CD4-positive, alpha-beta T cell treated with Interleukin-2 at 100 ng/mL for 4 hours (primary cell): ENCODE results near the gene MUC2.

Experiments
- DNase-seq: peaks from one replicate; pipeline ENCODE4 v3.0.0-alpha.2; 2020; ENCODE audit warnings: low spot score

The MUC2 gene

DNA sequence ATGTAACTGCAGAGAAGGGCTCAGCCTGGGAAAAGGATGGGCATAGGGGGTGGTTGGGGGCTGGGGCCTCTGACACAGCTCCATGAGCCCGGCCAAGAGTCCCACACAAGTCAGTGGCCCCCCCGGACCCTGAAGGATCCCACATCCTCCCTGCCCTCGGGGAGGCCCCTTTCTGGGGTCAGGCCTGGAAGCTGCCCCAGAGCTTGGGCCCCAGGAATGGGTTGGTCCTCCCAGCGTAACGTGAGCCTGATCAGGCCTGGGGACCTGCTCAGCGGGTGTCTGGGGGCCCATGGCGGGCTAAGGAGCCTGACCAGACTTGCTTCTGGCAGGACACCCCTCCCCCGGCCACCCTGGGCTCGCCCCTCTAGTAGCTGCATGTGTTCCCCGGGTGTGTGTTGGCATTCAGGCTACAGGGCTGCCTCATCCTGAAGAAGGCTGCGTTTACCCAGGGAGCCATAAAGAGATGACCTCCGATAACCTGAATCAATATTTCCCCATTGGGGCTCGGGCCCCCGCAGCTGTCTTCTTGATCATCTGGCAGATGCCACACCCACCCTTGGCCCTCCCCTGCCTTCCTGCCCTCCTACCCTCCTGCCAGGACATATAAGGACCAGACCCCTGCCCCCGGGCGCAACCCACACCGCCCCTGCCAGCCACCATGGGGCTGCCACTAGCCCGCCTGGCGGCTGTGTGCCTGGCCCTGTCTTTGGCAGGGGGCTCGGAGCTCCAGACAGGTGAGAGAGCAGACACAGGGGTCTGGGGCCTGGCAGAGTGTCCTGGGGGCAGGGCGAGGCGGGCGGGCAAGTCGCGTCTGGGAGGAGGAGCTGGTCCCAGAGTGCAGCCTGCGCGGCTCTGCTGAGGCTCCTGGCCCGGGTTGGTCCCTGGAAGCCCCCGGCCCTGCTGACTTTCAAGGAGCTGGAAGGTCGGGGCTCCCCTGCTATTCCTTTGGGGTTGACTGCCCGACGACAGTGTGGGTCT lies at the start of gene MUC2:
MUC2 (plus strand) TSS at position 631 of the 978 bp plus-strand sequence.
- DNase-seq: no peak

DNA sequence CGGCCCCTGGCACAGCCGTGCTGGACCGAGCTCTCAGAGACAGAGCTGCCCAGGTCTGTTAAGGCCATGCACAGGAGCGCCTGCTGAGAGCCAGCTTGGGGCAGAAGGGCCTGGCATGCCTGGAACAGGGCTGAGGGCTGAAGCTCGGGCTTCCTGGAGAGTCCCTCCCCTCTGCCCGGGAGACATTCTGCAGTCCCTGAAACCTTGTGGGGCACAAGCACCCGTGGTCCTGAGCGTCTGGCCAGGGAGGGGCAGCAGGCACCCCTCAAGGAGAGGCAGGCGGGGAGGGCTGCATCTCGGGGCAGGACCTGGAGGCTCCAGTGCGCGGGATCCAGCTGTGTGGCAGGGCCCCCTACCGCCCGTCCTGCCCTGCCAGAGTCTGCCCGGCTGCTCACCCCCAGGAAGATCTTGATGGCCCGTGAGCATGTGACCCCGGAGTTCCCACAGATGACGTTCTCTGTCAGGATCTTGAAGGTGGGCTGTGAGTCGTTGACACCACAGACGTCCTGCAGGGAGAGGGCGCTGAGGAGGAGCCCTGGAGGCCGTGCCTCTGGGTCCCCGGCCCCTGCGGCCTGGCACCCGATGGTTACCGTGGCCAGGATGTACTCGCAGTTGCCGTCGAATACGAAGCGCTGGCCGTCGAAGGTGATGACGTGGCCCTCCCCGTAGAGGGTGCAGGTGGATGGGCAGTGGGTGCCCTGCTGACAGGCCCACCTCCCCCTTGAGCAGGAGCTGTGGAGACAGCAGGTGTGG lies 49.1 kb upstream of the MUC2 start:
- no peak for DNase-seq

DNA sequence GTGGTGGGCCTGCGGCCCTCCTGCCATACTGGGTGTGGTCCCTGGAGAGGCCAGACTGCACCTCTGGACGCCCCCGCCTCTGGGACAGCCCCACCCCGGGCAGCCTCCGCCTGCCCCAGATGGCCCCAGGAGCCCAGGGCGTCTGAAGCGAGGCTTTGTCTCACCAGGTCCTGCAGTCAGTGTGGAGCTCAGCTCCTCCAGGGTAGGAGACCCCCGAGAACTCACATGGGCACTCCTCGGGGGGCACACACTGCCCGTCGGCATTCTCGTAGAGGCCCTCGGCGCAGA lies 48.6 kb upstream of the MUC2 start:
- DNase-seq: no peak

DNA sequence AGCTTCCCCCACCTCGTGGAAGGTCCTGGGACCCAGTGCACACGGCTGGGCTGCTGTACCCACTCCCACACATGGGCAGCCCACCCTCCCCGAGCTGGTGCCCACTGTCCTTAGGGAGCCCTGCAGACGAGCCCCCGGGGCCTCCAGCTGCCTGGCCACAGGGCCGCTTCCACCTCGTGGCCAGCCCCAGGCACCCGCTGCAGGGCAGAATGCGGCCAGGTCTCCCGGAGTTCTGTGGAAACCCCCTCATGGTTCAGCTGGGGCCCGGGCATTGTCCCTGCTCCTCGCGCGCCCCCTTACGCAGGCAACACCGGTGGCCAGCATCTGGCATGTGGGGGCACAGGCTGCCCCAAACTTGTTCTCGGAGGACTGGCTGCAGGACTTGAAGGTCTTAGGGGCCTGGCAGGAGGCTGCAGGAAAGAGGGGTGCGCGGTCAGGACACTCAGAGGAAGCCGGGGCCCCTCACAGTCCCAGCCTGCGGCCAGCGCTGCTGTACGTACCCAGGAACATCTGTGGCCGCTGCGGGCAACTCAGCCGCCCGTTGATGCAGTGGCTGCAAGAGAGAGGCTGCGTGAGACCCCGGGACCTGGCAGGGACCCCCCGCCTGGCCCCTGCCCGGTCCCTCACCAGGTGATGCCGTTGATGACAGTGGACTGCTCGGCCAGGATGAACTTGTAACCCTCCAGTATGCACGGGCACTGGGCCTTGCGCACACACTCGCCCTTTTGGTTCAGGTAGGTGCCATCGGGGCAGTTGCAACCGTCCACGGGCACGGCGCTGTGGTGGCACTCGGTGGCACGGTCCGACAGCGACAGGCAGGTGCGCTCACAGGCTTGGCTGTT lies 47.8 kb upstream of the MUC2 start:
- DNase-seq: no peak

DNA sequence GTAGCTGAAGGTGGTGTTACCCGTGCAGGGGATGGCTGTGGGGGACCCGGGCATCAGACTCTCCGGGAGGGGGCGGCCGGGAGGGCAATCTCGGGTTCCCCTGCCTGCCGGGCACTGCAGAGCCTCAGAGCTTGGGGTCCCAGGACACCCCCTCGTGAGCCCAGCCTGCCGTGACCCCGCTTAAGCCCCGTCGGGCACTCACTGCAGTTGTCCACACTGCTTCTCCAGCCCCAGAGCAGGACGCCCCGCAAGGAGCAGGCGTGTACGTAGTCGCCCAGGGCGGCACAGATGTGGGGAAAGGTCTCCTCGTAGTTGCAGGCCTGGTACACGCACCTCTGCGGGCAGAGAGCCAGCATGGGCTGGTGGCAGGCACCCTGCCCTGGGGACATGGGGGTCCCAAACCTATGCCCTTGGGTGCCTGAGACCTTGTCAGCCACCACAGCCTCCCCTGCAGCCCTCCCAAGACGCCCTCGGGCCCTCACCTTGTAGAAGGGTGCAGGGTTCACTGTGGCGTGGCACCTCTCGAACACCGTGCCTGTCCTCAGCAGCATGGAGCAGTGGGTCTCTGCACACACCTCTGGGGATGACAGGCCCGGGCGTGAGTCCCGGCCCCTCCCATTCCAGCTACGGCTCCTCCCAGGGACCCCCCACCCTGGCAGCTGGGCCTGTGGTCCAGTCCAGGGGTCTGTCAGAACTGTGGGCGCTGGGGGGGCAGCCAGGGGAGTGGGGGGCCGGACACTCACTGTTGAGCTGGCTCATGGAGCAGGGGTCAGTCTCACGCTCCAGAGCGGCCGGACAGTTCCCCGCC lies 47.0 kb upstream of the MUC2 start:
- no peak for DNase-seq

DNA sequence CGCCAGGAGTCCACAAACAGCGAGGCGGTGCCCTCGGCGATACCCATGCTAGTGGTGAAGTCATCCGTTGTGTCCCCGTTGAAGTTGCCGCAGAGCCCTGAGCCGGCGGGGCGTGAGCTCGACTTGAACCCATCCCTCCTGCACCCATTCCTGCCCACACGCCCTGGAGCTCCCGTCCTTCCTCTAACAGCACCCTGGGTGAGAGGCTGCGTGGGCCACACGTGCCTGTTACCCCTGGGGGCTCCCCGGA lies 46.5 kb upstream of the MUC2 start:
- no peak for DNase-seq

DNA sequence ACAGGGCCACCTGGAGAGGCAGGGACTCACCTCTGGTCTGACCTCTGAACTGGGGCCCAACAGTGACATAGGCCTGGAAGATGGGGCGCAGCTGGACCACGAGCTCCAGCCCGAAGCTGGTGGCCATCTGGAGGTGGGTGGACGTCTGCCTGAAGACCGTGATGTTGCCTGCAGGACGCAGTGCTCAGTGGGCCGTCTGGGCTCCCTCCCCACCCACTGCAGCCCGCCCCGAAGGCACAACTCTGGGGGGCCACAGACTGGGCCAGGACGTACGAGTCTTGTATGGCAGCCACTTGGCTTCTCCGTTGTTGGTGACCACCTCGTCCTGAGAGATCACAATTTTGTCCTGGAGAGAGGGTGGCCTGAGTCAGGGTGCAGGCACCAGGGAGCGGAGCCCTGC lies 46.1 kb upstream of the MUC2 start:
- DNase-seq: no peak

DNA sequence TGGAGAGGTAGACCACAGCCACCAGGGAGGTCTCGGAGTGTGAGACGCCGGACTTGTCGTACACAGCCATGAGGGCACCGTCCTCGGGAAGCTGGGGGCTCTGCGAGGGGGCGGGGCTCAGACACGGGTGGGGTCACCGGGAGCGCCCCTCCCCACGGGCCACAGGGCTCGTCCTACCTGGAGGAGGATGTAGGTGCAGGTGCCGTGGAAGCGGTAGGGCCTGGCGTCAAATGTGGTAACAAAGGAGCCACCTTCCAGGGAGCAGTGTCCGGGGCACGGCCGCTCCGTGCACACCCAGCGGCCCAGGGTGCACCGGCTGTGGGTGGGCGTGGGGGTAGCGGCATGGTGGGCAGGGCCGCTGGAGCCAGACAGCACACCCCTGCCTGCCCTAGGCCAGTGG lies 45.6 kb upstream of the MUC2 start:
- DNase-seq: no peak

DNA sequence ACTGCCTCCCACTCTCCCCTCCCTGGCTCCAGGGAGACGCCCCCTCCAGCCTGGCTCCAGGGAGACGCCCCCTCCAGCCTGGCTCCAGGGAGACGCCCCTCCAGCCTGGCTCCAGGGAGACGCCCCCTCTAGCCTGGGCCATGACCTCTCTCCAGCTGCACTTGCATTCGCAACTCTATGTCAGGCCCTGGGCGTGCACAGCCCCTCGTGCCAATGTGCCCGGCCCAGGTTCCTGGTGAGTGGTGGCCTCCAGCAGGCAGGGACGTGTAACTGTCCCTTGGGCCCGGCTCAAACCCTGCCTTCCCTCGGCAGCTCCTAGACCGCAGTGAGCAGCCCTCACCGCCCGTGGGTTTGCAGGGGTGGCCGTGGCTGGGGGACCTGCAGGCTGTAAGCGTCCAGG lies 45.0 kb upstream of the MUC2 start:
- no peak for DNase-seq

DNA sequence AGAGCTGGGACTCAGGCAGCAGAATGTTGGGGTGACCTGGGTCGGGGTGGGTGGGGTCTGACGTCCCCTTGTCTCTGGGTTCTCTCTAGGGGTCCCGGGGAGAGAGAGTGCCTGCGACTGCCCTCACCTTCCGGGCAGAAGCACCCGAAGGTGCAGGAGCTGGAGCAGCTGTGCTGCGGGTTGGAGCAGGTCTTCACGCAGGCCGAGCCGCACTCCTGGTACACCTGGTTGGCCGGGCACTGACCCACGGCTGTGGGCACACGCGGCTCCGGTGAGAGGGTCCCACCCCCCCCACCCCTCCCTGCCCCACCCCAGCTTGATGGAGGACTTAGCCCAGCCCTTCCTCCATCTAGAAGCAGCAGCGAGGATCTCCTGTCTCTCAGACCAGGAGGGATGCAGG lies 44.6 kb upstream of the MUC2 start:
- no peak for DNase-seq

DNA sequence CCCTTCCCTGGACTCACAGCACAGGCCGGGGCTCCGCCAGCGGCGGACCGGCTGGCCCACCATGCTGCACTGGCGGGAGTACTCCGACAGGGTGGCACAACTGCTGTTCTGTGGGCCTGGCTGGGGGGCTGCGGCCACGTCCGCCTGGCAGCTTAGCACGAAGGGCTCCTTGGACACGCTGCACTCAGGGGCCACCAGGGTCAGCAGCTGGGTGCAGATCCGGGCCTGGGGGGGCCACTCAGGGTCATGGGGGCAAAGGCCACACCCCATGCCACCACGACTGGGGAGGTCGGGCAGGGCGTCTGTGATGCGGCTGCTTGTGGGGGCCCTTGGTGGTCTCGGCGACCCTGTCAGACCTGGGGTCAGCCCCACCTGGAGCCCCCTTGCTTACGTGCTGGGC lies 44.1 kb upstream of the MUC2 start:
- no peak for DNase-seq

DNA sequence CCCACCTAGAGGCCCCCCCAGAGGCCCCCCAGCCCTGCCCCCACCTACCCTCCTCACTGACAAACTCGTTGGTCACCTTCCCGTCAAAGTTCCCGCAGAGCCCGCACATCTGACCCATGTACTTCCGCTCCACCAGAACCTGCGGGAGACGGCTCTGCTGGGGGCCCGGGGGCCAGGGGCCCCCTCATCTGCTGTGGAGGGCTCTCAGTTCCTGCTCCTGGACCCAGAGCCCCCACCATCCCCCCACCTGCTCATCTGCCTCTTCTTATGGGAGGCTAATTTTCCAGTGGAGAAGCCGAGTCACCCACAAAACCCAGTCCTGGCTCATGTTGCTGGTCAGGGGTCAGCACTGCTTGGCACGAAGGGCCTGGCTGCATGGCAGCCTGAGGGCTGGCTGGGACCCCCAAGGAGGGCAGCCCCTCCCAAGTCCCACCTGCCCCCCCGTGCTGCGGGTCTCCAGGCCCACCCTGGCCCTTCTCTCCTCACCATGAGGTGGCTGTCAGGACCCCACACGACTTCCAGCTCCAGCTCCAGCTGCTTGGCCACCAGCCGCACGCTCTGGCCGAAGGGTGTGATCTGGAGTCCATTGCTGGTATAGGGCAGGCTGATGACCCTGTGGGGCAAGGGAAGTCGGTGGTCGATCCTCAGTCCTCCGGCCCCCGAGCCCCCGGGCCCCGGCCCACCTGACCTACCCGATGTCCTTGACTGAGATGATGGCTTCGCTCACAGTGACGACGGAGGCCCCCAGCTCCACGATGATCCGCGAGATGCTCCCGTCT lies 43.4 kb upstream of the MUC2 start:
- DNase-seq: no peak

DNA sequence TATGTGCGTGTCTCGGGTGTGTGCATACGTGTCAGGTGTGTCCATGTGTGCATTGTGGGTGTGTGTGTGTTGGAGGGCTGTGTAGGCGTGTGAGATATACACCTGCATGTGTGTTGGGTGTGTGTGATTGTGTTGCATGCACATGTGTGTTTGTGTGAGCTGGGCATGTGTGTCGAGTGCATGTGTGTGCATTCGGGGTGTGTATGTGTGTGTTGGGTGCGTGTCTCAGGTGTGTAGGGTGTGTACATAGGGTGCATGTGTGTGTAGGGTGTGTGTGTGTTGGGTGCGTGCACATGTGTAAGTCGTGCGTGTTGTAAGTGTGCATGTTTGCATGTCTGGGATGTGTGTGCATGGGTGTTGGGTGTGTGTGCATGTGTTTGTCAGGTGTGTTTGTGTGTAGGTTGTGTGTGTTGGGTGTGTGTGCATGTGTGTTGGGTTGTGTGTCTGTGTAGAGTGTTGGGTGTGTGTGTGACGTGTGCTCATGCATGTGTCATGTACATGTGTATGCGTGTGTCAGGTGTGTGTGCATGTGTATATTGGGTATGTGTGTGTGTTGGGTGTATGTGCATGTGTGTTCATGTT lies 42.3 kb upstream of the MUC2 start:
- DNase-seq: no peak

DNA sequence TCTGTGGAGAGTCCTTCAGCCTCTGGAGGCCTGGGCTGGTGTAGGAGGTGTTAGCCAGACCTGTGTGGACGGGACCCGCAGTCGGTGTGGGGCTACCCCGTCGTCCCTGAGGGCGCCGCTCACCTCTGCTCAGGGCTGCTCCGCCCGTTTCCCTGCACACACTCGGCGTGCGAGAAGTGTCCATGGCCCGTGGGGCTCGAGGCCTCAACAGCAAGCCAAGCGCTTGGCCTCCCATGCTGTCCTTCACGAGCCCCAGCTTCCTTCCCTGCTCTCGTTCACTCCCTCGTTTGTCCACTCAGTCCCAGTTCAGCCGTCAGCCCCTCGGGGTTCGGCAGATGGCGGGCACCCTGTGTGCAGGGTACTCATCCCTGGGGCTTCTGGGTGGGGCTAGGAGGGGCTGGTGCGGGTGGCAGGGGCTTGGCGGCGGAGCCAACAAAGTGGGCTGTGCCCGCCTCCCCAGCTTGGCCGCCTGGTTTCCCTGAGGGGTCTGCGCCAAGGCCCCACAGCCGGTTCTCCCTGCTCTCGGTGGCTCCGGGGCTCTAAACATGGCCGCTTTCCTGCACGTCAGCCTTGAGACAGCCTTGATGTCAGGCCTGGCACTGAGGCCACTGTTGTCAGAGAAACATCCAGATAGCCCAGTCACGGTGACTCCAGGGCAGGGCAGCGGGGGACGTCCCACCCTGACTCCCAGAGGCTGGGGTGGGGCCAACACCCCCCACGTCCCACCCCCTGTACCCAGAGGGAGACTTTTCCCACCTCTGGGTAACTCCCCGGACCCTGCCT lies 41.5 kb upstream of the MUC2 start:
- DNase-seq: no peak

DNA sequence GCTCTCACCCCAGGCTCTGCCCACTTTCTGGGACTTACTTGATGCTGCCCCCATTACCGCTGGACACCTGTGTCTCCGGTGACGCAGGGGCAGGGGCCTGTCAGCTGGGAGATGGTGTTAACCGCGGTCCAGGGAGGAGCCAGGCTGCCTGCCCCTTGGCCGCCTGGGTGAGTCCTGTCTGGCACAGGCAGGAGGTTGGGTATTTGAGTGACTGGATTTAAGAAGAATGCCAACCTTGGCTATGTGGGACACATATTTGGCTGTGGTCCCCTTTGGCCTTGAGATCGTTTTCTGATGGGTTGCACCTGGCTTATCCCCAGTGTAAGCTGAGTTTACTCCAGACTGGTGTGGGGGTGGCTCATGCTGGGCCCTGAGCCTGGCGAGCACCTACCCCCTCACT lies 40.7 kb upstream of the MUC2 start:
- no peak for DNase-seq

DNA sequence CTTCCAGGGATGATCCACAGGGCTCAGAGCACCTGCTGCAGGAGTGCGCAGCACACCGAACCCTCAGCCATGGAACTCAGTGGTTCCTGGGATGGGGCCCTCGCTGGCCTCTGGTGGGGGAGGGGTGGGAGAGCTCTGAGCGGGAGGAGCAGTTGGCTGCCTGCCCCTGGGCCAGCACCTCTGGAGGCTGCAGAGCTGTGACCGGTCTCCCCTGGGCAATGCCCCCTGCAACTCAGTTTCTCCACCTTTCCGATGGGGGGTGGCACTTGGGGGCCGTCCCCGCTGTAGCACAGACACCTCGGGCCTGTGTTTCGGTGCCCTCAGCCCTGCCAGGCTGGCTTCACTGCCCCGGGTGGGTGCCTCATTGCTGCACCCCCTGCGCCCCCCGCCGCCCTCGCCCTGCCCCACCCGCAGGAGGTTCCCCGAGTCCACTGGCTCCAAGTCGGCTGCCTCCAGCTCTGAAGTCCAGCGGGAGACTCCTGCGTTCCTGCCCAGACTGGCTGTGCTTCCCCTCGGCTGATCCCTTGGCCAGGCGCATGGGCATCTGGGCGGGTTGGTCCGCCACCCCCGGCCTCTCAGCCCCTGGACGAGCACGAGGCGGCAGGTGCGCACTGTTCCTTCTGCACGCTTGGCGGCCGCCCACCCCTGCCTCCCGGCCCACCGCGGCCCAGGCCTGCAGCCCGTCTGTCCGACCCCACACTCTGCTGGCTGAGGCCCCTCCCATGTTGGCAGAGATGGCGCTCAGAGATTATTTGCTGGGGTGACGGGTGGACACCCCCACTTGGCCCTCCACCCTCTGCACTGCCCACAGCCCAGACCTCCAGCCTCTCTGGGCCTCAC lies 40.0 kb upstream of the MUC2 start:
- no peak for DNase-seq

DNA sequence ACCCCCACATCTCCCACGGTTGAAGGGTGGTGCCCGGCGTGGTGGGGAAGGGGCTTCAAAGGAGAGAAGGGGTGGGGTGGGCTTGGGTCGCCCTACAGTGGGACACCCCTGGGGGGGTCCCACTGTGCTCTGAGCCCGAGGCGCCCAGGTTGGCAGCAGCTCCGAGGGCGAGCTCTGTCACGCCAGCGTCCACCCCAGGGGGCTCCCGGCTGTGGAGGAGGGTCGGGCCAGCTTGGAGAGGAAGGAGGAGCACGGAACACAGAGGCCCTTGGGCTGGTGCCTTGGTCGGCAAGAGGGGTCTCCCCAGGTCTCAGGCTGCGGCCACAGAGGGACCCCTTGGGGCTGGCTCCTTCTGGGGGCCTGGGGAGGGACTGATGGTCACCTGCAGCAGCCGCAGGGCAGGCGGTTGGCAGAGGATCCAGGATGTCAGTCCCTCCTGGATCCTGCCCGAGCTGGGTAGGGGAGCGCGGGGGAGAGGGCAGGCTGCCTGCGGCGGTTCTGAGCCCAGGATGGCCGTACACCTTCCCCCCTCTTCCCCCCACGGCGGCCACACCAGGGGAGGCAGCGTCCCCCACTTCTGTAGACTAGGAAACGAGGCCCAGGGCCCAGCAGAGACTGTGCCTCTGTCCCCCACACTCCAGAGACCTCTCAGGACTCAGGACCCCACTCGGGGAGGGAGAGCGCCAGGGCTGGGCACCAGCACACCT lies 38.9 kb upstream of the MUC2 start:
- DNase-seq: no peak

DNA sequence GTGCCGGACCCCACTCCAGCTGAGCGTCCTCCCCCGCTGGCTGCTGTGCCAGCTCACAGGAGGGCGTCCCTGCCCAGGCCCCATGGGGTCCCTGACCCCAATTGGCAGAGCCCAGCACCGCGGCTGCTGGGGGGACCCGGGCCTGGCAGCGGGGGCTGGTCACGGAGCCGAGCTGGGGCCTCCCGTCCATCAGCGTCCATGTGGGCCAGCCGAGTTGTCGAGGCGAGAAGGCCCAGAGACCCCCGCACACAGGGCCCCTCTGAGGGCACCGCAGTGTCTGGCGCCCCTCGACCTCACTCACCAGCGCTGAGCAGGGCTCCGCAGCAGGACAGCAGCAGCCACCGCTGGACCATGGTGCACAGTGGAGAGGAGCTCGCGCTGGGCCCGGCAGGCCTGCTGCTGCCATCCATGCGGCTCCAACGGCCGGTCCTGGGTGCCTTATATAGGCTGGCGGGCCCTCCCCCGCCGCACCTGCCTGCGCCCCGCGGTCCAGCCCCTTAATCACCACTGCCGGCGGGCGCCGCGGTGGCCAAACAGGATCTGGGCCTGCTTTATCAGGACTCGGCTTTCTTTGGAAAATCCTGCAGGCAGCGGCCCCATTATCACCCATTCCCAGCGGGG lies 38.3 kb upstream of the MUC2 start, which contains the start of gene MUC6:
MUC6 (minus strand) TSS at position 416 of the 621 bp plus-strand sequence; CDS start at position 353, 63 bp downstream.
- DNase-seq: no peak
